NT2/D1 (cell line): ENCODE measurements around the gene MYO1D.

Experiments
- SUZ12 ChIP-seq: IDR thresholded peaks from 2 replicates; pipeline ENCODE4 v1.6.1; 2011; ENCODE audit not compliant: insufficient read length, insufficient read depth; ENCODE audit errors: extremely low read depth
- YY1 ChIP-seq: IDR thresholded peaks from 2 replicates; pipeline ENCODE4 v1.6.1; 2011; ENCODE audit not compliant: insufficient read length, insufficient read depth
- ZNF274 ChIP-seq: IDR thresholded peaks from 2 replicates; pipeline ENCODE4 v1.6.1; 2011; ENCODE audit warnings: mild to moderate bottlenecking, low read depth, low read length

GRCh38 chr17:32481193-32481592 lies 395.7 kb downstream of the MYO1D start:
- TF ChIP-seq ZNF274: no peak
- TF ChIP-seq SUZ12: no peak
- TF ChIP-seq YY1: no peak
